K562 (cell line): ENCODE results near the gene PTPN20. TPM values are rescaled to one million over a fixed set of nuclear protein-coding genes. Genes with fewer than 3 reads are reported as not detected.
"Not testable (repeated sequence)": the region's sequence is repeated elsewhere in the genome, so short reads cannot be mapped to it uniquely, and the experiment has no call there.

ENCODE experiments used
- ATAC-seq: fragments of 200-7000 bp; cut with Tn5 transposase; 3 replicates; pipeline ENCODE4 v1.9.1; 2020; ENCODE audit warnings: moderate library complexity
- BruUV-seq: library from RNA; stranded (reverse); fragments of 400-500 nt; replicated peaks from 2 replicates; lab custom pipeline; 2021; lab: Mats Ljungman, UMichigan
- CTCF ChIA-PET: fragments of 300-600 bp; formaldehyde crosslinking; extraction: SDS; loops from one replicate; lab custom pipeline; 2021; ENCODE audit warnings: low intra/inter-chr PET ratio; lab: Yijun Ruan, JAX
- POLR2A ChIA-PET: fragments of 300-600, 350-650 bp; sonication (Branson Sonifier 250); formaldehyde crosslinking; extraction: SDS; loops from one replicate; lab custom pipeline; 2021; ENCODE audit warnings: antibody characterized with exemption, inconsistent platforms; lab: Yijun Ruan, JAX
- DNase-seq, 4 experiments: peaks; one replicate each; pipeline versions ENCODE4 v3.0.0 to v3.0.0-alpha.2; 2011 to 2018; ENCODE audit warnings: low spot score in 3 of 4, mixed read lengths in 3 of 4; ENCODE audit errors: extremely low read depth in 1 of 4
- FAIRE-seq: peaks from 2 replicates; lab custom pipeline; 2011; peaks lifted over from hg19 to GRCh38; lab: Jason Lieb, UNC
- H2AFZ ChIP-seq: 2 replicates; pipeline ENCODE4 v1.6.0; 2011; ENCODE audit warnings: low read depth, low read length, control low read depth, inconsistent platforms
- H3K27ac ChIP-seq: fragments of 200-600 bp; 3 replicates; pipeline ENCODE4 v1.8.0; 2011; ENCODE audit warnings: low read depth, mild to moderate bottlenecking, control low read depth, inconsistent platforms, low read length, moderate library complexity, mixed read lengths; ENCODE audit errors: extremely low read depth
- H3K27me3 ChIP-seq, 2 experiments: fragments of 300-600 bp in 1 of 2; 2 replicates in 1 of 2; 3 replicates in 1 of 2; pipeline versions ENCODE4 v1.6.0 to v1.8.0; 2011; ENCODE audit warnings: inconsistent platforms in 2 of 2, low read length in 2 of 2, mild to moderate bottlenecking in 1 of 2, mixed read lengths in 1 of 2, moderate library complexity in 1 of 2; ENCODE audit not compliant: control insufficient read depth in 2 of 2, insufficient read depth in 2 of 2
- H3K36me3 ChIP-seq: fragments of 300-600 bp; 3 replicates; pipeline ENCODE4 v1.8.0; 2011; ENCODE audit warnings: mild to moderate bottlenecking, low read length, inconsistent platforms; ENCODE audit not compliant: control insufficient read depth, insufficient read depth
- H3K4me1 ChIP-seq, 2 experiments: fragments of 200-600 bp in 1 of 2; replicated peaks in 1 of 2; 2 replicates in 1 of 2; 3 replicates in 1 of 2; pipeline versions ENCODE4 v1.5.1 to v1.8.0; 2011; ENCODE audit warnings: inconsistent platforms in 2 of 2, low read length in 2 of 2, mild to moderate bottlenecking in 1 of 2, mixed read lengths in 1 of 2, moderate library complexity in 1 of 2; ENCODE audit not compliant: control insufficient read depth in 2 of 2, insufficient read depth in 2 of 2
- H3K4me2 ChIP-seq: 2 replicates; pipeline ENCODE4 v1.6.1; 2011; ENCODE audit warnings: low read length, control low read depth, inconsistent platforms, mixed read lengths; ENCODE audit not compliant: insufficient read depth
- H3K4me3 ChIP-seq: fragments of 200-600 bp; sonication (generic), shearing (Covaris generic); 2 replicates; pipeline ENCODE4 v1.5.1; 2016; ENCODE audit warnings: control low read depth, inconsistent platforms
- H3K79me2 ChIP-seq: fragments of 200-600 bp; 3 replicates; pipeline ENCODE4 v1.8.0; 2011; ENCODE audit warnings: low read length, inconsistent platforms; ENCODE audit not compliant: control insufficient read depth, insufficient read depth
- H3K9ac ChIP-seq, 2 experiments: 2 replicates each; pipeline versions ENCODE4 v1.6.0 to v1.6.1; 2011; ENCODE audit warnings: low read depth in 2 of 2, low read length in 2 of 2, control low read depth in 1 of 2, inconsistent platforms in 1 of 2, mild to moderate bottlenecking in 1 of 2, mixed read lengths in 1 of 2; ENCODE audit not compliant: insufficient read depth in 1 of 2
- H3K9me1 ChIP-seq: one replicate; pipeline ENCODE4 v1.6.0; 2011; ENCODE audit warnings: inconsistent platforms, mild to moderate bottlenecking, low read length, moderate library complexity; ENCODE audit not compliant: control insufficient read depth, insufficient read depth
- H3K9me3 ChIP-seq: replicated peaks from 2 replicates; pipeline ENCODE4 v1.5.1; 2011; ENCODE audit warnings: low read depth, low read length, inconsistent platforms; ENCODE audit not compliant: control insufficient read depth, insufficient read depth
- H4K20me1 ChIP-seq: replicated peaks from 2 replicates; pipeline ENCODE4 v1.6.1; 2011; ENCODE audit warnings: low read length, inconsistent platforms, mixed read lengths; ENCODE audit not compliant: control insufficient read depth, insufficient read depth
- WGBS: fragments of 100-300 bp; shearing (Covaris generic); methylation state at CpG from one replicate; pipeline ENCODE4 v1.1.6; 2016; ENCODE audit warnings: low coverage, mixed read lengths; ENCODE audit not compliant: insufficient coverage; ENCODE audit errors: missing lambda C conversion rate; 5-methylcytosine and 5-hydroxymethylcytosine counted together
- in situ Hi-C: fragments of 300-500 bp; cut with MboI; formaldehyde crosslinking; loops from 4 replicates; pipeline ENCODE4 v1.15.0; 2018; ENCODE audit warnings: inconsistent platforms, mixed read lengths
- intact Hi-C: fragments of 100-400 bp; cut with micrococcal nuclease; formaldehyde crosslinking; loops from 2 replicates; pipeline ENCODE4 v1.14.2; 2022
- polyA plus RNA-seq, 8 experiments: library from polyadenylated mRNA; depleted of rRNA in 4 of 8; stranded (reverse) in 5 of 8; unstranded in 3 of 8; fragments of >200 nt; fragmentation: Nextera tagmentation in 2 of 8; fragmentation: Illumina TruSeq in 1 of 8; extraction: Ambion mirVana in 2 of 8; extraction: Trizol in 1 of 8; gene quantifications; 2 replicates each; pipeline versions ENCODE4 v1.2.1 to v1.2.3, GENCODE V29; 2011 to 2014; ENCODE audit warnings: inconsistent platforms in 1 of 8, missing spikeins in 1 of 8
- total RNA-seq, 7 experiments: library from RNA; depleted of rRNA in 6 of 7; stranded (reverse); fragments of >200 nt in 6 of 7; fragmentation: Illumina TruSeq in 2 of 7; extraction: Trizol in 2 of 7; gene quantifications; 2 replicates each; pipeline versions ENCODE4 v1.2.1 to v1.2.3, GENCODE V29; 2011 to 2021; ENCODE audit warnings: low replicate concordance in 1 of 7

Gene PTPN20
- total and polyA plus RNA-seq, 9 of the 15 experiments (the other 6 are each of a cell fraction or from before 2014, with no cell fraction given): 0.03 to 0.18 (median 0.10) TPM; not detected in 6

- in situ Hi-C loops, BruUV-seq: not testable (repeated sequence)
These were observed 7.4 kb upstream of the PTPN20 start for GRCh38 chr10:46903874-46904273.

GRCh38 chr10:46906359-46906758 lies 4.9 kb upstream of the PTPN20 start:
- H3K4me1 ChIP-seq, H3K9me1 ChIP-seq, ATAC-seq, H3K4me2 ChIP-seq, H4K20me1 ChIP-seq, H3K9me3 ChIP-seq, H3K4me3 ChIP-seq, CTCF ChIA-PET, BruUV-seq, DNase-seq, FAIRE-seq, in situ Hi-C loops, H2AFZ ChIP-seq, H3K9ac ChIP-seq, H3K27me3 ChIP-seq, H3K27ac ChIP-seq, H3K79me2 ChIP-seq, intact Hi-C loops, POLR2A ChIA-PET, H3K36me3 ChIP-seq: not testable (repeated sequence)
- 0% methylated on average over 3 of the region's 7 CpGs for WGBS

More at GRCh38 chr10:46903874-46904273, 7.4 kb upstream of the PTPN20 start:
- H3K4me1 ChIP-seq, FAIRE-seq, DNase-seq, H4K20me1 ChIP-seq, H3K36me3 ChIP-seq, H3K9me1 ChIP-seq, H3K4me3 ChIP-seq, intact Hi-C loops, H3K27me3 ChIP-seq, H3K79me2 ChIP-seq, POLR2A ChIA-PET, H3K4me2 ChIP-seq, ATAC-seq, H3K9me3 ChIP-seq, CTCF ChIA-PET, H3K9ac ChIP-seq, H3K27ac ChIP-seq, H2AFZ ChIP-seq: not testable (repeated sequence)
- 0% methylated on average over 1 of the region's 5 CpGs for WGBS

GRCh38 chr10:46907185-46908117 lies 3.8 kb upstream of the PTPN20 start:
- BruUV-seq, CTCF ChIA-PET, in situ Hi-C loops, H3K27me3 ChIP-seq, intact Hi-C loops, H3K4me1 ChIP-seq, H3K9ac ChIP-seq, H3K9me3 ChIP-seq, H3K79me2 ChIP-seq, FAIRE-seq, H3K27ac ChIP-seq, H3K4me2 ChIP-seq, H4K20me1 ChIP-seq, H3K36me3 ChIP-seq, ATAC-seq, H3K9me1 ChIP-seq, H3K4me3 ChIP-seq, DNase-seq, POLR2A ChIA-PET, H2AFZ ChIP-seq: not testable (repeated sequence)
- WGBS: no CpG with 5 or more reads among the region's 10 CpGs
